ENCODE measurements around the gene STPG4. TPM values are rescaled to one million over a fixed set of nuclear protein-coding genes. Genes with fewer than 3 reads are reported as not detected.

Gene STPG4
- 0.33 TPM in 1 of 2 replicates, not detected in the other for total RNA-seq

GRCh38 chr2:47155091-47155876, at the start of gene STPG4:
Gene STPG4, minus strand, starts transcription at chr2:47155308. Its CDS starts 57 bp downstream, at chr2:47155251.

Other genes starting within 250 kb of the STPG4 start
- gene MCFD2, start 239.5 kb downstream of the STPG4 start, total RNA-seq, result 174 and 187 TPM in 2 replicates
- gene TTC7A, start 214.1 kb downstream of the STPG4 start, total RNA-seq, result 12.7 and 13.1 TPM in 2 replicates
- gene CALM2, start 21.2 kb upstream of the STPG4 start, total RNA-seq, result 750 and 868 TPM in 2 replicates
- gene EPCAM, start 214.0 kb upstream of the STPG4 start, total RNA-seq, result 0.20 and 0.27 TPM in 2 replicates
- 27.4 TPM in 2 replicates for gene MSH2, start 247.8 kb upstream of the STPG4 start, total RNA-seq

Data from mammary microvascular endothelial cell (primary cell).